Mammary epithelial cell (primary cell): ENCODE data around the gene PHLPP1.

Experiments
- EZH2 ChIP-seq: IDR thresholded peaks from 2 replicates; pipeline ENCODE4 v1.6.1; 2012; ENCODE audit warnings: low read length, inconsistent platforms, borderline replicate concordance
- TF ChIP-seq, protein P1 (sequence below), 2 donors: IDR thresholded peaks in 1 of 2; conservative IDR thresholded peaks in 1 of 2; 2 replicates each; pipeline ENCODE4 v1.5.1; 2011 to 2012; ENCODE audit warnings: inconsistent platforms in 2 of 2, low read length in 2 of 2, mild to moderate bottlenecking in 2 of 2, control low read depth in 1 of 2, low read depth in 1 of 2; ENCODE audit not compliant: insufficient read depth in 1 of 2; ENCODE audit errors: extremely low read depth in 1 of 2

DNA sequence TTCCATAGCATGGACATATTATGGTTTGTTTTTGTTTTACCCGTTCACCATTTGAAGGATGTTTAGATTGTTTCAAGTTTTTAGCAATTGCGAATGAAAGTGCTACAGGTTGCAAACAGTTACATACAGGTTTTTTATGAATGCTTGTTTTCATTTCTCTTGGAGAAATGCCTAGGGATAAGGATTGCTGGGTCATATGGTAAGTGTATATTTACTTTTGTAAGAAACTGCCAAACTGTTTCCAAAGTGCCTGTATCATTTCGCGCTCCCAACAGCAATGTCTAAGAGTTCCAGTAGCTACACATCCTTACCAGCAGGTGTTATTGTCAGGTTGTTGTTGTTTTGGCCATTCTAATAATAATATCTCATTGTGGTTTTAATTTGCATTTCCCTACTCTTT, 251.7 kb downstream of the PHLPP1 start:
- TF ChIP-seq, protein P1, sequence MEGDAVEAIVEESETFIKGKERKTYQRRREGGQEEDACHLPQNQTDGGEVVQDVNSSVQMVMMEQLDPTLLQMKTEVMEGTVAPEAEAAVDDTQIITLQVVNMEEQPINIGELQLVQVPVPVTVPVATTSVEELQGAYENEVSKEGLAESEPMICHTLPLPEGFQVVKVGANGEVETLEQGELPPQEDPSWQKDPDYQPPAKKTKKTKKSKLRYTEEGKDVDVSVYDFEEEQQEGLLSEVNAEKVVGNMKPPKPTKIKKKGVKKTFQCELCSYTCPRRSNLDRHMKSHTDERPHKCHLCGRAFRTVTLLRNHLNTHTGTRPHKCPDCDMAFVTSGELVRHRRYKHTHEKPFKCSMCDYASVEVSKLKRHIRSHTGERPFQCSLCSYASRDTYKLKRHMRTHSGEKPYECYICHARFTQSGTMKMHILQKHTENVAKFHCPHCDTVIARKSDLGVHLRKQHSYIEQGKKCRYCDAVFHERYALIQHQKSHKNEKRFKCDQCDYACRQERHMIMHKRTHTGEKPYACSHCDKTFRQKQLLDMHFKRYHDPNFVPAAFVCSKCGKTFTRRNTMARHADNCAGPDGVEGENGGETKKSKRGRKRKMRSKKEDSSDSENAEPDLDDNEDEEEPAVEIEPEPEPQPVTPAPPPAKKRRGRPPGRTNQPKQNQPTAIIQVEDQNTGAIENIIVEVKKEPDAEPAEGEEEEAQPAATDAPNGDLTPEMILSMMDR (conservative IDR thresholded peaks at IDR 0.05 in 1 of 2, IDR thresholded peaks at IDR 0.05 in 1 of 2; ENCODE audit: extremely low read depth in 1 of 2, insufficient read depth in 1 of 2, low read depth in 1 of 2, low read length in 2 of 2) = no peak
- no peak for TF ChIP-seq EZH2
